CMK (cell line): ENCODE results near the gene SOX12.

Source experiments
- DNase-seq: peaks from one replicate; pipeline ENCODE4 v3.0.0-alpha.2; 2010; ENCODE audit warnings: low read depth

Gene SOX12

DNA sequence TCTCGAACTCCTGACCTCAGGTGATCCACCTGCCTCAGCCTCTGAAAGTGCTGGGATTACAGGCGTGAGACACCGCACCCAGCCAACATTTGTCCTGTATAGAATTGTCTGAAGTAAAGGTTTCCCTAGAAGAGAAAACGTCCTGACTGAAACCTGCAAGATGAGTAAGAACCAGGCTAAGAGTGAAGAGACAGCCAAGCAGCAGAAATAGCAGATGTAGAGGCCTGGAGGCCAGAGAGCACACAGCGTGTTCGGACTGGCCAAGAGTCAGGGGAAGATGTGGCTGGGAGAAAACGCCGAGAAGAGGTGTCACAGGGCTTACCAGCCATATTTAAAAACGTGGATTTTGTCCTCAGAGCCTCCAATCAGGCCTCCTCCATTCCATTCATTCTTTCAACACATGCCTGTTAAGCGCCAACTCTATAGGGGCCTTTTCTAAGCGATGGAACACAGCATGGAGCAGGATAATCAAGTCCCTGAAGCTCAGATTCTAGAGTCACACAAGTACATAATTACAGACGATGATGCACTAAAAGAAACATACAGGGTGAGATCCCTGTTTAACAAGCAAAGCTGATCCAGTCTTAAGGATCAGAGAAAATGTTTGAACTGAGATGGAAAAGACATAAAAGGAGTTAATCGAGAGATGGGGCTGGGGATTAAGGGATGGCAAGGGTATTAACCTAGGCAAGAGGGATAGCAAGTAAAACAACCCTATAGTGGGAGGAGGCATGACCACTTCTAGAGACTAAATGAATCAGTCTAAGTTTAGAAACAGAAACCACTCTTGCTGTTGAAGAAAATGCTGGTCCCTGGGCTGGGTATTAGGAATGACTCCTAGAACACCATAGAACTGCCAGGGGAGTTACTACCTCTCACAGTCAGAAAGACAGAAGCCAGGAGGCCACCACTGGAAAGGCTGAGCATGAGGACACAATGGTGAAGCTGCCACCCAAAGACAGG is 23.2 kb upstream of the SOX12 start:
- no peak for DNase-seq

DNA sequence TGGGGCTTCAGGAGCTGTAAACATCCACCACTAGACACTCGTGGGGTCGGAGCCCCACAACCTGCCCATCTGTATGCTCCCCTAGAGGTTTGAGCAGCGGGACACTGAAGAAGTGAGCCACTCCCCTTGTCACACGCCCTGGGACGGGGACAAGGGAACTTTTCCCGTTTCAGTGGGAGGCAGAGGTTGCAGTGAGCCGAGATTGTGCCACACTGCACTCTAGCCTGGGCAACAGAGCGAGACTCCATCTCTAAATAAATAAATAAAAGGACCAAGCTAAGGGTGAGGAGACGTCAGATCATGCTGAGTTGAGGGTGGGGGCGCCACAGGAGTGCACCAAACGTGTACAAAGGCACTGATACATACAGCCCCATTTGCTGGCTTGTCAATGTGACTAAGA is 19.6 kb upstream of the SOX12 start:
- DNase-seq = no peak

DNA sequence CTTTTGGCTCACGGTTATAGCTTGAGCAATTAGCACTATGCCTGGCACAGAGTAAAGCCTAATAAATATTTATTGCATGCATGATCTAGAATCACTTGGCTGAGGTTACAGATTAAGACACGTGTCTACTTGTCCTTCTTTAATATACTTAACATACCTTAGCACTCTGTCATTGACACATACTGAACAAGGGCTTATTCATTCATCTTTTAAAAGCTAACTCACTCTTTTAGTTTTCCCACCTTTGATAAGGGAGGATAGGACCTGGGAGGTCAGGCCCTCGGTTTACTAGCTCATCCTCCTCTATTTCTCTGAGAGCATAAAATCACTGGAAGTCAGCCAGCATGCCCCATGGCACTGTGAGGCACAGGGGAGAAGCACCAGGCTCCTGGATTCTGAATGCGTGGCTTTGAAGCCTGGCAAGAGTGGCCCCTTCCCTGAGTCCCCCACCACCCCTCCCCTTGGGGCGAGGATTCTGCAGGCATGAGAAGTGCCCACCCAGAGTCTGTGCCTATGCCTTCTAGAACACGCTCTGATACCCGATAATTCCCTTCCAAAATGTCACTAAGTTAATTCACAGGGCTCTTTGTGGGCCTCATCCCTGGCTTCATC is 16.8 kb upstream of the SOX12 start:
- DNase-seq = no peak

DNA sequence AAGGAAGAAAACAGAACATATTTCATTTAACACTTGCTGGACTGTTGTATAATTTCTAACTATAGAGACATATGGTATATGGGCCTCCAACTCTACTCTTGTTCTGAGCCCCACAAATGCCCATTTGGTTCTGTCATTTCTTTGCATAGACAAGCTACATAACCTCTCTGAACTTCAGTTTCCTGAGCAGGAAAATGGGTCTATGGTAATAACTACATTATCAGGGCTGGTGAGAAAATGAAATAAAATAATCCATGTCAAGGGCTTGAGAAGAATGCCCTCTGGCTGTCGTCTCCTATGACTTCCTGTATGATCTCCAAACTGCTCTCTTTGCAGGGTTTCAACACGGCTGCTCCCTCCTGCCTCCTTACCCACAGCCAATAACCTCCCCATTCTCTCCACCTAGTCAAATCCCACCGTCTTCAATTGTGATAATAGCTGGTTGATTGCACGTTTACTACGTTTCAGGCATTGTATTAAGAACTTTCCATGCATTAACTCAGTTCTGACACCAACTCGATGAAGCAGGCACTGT is 16.0 kb upstream of the SOX12 start:
- DNase-seq = no peak

DNA sequence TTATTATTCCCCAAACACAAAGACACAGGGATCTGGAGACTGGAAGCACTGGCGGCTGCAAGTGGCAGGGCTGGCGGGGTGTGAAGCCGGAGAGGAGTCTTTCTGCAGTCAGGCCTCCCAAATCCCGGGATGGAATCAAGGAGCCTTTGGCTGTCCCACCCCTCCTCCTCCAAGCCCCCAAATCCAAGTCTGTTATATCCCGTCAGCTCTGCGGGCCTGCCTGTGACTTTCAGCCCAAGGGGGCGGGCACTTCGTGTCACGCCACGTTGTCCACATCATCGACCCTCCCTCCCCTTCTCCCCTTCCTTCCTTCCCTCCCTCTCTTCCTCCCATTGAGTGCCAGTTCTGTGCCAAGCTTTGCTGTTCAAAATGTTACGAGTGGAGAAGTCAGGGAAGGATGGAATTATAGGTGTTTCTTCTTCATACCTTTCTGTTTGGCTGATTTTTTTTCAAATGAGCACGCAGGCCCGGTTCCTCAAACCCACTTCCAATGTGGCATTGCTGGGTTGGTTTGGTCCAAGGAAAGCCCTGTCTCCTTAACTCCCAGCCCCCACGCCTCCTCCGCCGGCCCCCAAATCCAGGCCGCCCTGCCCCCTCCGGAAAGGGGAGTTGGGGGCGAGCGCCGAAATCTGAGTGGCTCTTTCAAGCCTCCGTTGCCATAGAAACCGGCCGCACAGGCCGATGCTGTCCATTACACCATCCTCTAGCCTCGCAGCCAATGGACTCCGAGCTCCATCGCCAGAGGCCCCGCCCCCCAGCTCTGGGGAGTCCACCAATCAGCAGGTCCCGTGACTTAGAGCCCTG is 15.3 kb upstream of the SOX12 start:
- peak; percentile 99 for DNase-seq

DNA sequence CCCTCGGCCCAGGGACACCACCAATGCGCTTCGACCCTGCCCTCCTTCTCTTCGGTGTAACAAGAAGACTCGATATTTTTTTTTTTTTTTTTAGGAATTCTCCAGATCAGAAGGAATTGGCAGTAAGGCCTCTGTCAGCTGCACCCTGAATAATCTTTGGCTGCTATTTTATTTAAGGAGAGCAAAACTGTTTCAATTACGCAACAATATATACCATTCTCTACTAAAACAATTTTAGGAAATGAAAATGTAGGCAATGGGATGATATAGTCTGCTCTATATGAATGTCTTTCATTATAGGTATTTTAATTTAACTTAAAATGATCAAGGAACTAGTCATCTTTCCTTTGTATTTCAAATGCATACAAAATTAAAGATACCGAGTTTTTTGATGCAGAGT is 14.7 kb upstream of the SOX12 start:
- DNase-seq = no peak

DNA sequence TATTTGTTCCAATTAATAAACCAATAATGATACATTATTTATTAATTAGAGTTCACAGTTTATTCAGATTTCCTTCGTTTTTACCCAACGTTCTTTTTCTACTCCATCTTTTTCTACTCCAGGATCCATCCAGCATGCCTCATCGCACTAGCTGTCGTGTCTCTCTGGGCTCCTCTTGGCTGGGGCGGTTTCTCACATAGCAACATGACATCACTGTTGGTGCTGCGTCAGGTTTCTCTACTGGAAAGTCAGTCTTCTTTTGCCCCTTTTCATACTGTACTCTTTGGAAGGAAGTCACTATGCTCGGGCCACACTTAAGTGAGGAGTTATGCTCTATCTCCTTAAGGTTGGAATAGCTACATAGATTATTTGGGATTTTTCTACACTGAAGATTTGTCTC is 13.7 kb upstream of the SOX12 start:
- no peak for DNase-seq

DNA sequence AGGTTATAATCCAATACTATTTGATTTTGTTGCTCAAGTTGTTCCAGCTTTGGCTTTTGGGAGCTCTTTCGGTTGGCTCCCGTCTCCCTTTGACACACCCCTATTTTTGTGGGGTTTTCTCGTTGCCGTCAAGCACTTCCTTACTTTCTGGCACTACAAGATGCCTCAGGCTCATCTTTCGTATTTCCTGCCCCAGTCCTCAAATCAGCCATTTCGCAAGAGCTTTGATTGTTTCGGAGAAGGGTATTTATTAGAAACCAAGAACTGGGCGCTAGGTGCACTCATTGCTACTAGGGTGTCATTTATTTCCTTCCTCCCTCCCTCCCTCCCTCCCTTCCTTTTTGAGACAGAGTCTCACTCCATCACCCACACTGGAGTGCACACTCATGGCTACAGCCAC is 13.3 kb upstream of the SOX12 start:
- DNase-seq = no peak

DNA sequence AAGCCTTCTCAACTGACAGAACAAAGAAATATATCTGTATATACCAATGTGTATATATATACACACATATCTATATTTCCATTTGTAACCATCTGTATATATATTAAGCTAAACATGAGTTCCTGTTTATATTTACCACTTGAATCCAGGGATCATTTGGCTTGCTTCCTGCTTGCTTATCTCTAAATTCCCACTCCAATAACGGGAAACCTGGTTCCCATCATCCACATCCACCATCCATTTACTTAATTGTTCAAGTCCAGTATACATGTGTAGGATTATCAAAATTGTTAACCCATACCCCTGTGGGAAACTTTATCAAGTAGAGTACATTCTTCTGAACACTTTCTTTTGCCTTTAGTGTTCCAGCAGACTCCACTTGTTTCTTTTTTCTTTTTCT is 12.5 kb upstream of the SOX12 start:
- no peak for DNase-seq

DNA sequence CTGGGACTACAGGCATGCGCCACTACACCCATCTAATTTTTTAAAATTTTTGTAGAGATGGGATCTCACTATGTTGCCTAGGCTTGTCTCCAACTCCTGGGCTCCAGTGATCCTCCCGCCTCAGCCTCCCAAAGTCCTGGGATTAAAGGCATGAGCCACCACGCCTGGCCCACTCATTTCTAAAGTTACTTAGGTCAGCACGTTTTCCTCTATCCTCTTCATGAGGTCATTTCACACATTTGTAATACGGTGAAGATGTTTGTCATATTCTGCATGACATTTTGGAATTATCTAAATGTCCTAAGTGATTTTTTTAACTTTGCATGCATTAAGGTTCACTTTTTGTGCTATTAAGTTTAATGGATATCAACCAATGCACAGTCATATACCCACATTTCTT is 11.9 kb upstream of the SOX12 start:
- no peak for DNase-seq

DNA sequence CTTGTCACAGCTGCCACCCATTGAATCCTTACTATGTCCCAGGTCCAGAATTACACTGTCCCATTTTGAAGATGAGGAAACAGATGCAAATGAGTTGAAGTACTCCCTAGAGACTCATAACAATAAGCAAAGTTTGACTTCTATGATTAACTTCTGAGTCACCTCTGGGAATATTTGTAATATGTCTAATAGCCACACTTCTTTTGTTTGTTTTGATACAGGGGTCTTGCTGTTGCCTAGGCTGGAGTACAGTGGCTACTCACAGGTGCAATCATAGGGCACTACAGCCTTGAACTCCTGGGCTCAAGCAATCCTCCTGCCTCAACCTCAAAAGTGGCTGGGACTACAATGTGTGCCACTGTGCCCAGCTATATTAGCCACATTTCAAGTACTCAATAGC is 11.4 kb upstream of the SOX12 start:
- no peak for DNase-seq

DNA sequence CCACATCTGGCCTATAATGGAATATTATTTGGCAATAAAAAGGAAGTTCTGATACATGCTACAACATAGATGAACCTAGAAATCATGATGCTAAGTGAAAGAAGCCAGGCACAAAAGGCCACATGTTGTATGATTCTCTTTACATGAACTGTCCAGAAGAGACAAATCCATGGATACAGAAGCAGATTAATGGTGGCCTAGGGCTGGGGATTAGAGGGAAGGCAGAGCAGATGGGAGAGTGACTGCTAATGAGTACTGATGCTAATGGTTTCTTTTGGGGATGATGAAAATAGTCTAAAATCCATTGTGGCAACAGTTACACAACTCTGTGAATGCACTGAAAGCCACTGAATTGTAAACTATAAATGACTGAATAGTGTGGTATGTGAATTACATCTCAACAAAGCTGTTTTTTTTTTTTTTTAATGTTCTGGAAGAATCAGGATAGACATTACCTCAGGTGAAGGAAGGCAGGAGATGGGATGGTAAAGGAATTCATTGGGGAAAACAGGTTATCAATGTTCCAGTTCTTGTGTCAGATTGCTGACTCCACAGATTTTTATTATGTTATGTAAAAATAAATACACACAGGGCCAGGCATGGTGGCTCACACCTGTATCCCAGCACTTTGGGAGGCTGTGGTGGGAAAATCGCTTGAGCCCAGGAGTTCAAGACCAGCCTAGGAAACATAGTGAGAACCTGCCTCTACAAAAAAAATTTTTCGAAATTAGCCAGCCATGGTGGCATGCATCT is 8.9 kb upstream of the SOX12 start:
- no peak for DNase-seq

DNA sequence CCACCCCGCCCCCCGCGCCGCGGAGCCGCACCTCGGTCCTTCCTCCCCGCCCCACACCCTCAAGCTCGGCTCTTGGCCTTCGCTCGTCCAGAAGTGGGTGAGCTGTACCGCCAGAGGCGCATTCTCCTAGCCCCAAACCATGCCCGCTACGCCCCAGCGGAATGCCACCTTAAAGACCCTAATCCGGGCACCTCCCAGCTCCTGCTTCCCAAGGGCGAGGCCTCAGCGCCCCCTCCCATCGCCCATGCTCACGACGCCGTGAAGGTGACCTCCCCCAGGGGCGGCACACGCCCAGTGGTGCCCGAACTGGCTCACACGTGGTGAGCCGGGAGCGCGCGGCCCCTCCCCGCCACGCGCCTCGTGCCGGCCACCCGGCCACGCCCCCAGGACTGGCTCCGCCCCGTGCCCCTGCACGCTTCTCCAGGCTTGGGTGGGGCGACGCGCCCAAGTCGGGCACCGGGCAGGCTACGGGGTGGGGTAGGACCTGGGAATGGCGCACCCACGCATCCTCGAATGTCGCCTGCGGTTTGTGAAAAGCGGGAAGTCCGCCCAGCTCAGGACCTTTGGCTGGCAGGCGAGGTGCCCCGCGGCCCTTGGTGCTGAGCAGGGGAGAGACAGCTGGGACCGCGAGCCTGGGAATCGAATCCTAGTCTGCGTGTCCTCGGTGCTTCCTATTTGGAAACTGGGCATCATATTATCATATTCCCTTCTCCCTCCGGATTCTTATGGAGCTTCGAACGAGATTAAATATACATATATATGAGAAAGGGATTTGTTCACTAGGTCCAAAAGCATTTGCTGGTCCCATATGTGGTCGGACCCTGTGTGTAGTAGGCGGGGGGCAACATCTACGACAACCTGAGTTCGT is 941 bp upstream of the SOX12 start:
- peak; percentile 92 for DNase-seq

DNA sequence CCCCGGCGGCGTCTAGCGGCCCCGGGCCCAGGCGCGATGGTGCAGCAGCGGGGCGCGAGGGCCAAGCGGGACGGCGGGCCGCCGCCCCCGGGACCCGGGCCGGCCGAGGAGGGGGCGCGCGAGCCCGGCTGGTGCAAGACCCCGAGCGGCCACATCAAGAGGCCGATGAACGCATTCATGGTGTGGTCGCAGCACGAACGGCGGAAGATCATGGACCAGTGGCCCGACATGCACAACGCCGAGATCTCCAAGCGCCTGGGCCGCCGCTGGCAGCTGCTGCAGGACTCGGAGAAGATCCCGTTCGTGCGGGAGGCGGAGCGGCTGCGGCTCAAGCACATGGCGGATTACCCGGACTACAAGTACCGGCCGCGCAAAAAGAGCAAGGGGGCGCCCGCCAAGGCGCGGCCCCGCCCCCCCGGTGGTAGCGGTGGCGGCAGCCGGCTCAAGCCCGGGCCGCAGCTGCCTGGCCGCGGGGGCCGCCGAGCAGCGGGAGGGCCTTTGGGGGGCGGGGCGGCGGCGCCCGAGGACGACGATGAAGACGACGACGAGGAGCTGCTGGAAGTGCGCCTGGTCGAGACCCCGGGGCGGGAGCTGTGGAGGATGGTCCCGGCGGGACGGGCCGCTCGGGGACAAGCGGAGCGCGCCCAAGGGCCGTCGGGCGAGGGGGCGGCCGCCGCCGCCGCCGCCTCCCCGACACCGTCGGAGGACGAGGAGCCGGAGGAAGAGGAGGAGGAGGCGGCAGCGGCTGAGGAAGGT is 715 bp downstream of the SOX12 start:
- peak; percentile 64 for DNase-seq

DNA sequence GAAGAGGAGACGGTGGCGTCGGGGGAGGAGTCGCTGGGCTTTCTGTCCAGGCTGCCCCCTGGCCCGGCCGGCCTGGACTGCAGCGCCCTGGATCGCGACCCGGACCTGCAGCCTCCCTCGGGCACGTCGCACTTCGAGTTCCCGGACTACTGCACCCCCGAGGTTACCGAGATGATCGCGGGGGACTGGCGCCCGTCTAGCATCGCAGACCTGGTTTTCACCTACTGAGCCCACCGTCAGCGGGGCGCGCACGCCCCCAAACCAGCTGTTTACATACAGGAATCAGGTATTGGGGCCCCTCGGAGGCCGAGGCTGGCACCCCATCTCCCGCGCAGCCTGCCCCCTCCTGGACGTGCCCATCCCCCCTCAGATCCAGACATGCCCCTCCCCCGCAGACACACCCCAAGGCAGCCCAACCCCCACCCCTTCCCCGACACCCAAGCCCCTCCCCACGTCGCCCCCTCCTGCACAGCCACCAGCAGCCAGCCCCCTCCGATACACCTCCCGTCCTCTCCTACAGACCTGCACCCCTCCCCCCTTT is 1.4 kb downstream of the SOX12 start:
- no peak for DNase-seq

DNA sequence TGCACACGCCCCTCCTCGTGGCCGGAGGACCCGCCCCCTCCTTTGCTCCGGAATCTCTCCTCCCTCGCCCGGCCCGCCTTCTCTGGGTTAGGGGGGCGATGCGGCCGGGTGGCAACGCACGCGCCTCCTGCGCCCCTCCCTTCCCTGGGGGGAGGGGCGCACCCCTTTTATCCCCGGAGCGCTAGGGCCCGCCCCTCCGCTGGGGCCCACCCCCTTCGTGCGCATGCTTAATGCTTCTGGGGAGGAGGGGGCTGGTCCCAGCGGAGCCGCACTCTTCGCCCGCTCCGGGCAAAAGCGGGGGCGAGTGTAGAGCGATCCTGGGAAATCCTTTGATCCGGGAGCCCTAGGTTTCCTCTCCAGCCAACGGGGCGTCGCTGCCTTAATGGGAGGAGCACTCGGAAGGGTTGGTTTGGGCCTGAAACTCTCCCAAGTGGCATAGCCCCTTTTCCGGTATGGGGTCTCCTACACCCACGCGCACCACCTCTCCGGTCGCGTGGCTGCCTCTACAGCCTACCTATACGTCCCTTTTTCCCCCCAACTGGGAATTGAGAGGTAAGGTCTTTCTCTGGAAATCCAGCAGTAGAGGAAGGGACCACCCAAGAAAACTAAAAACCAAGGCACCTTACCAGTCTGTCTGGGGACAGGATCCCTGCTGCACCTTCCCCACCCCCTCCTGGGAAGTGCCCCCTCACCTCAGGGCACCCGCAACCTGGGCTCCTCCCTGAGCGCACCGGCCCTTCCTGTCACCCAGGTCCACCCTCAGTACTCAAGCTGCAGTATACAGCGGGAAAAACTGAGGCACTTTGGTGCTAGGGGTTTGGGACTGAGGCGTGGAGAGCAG is 2.1 kb downstream of the SOX12 start:
- DNase-seq = peak; percentile 94

DNA sequence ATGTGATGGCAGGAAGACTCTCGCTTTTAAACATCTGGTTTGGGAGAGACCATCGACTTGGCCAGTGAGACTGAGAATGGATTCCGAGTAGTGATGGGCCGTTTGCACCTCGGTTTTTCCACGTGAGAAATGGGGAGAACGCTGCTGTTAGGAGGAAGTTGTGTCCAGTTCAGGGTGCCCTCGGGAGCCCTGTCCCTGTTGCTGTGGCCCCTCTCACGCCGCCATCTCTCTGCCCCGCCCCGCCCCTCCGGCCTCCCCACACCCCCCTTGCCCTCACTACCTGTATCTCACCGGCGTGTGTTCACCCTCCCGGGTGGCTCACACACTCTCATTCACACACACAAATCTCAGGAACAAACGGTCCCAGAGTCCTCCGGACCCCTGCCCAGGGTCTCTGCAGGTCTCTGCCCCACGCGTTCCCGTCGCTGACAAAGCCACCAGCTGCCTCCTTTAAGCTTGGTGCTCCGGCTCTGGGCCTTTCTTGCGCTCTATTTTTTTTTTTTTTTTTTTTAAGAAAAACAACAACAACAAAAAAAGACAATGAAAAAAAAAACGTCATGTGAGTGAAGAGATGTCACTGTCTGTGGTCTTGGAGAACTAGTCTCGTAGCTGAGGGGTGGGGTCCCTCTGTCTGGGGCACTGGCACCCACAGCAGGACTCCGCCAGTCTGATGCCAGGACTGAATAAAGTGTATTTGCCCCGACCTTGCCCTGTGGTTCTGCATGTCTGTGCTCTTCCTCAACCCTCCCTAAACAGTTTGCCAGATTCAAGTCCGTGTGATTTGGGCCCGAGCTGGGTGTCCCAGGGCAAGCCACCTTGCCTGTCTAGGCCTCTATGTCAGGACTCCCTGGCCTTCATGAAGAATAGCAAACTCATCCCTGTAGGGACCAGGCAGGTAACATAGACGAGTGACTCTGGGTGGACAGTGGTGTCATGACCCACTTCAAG is 2.9 kb downstream of the SOX12 start:
- DNase-seq = no peak
